Measurements from ENCODE around the gene IFITM1. TPM values are rescaled to one million over a fixed set of nuclear protein-coding genes. Genes with fewer than 3 reads are reported as not detected.
A peak's percentile ranks its signal among the peaks of the same experiment; 100 is the strongest.

The IFITM1 gene
- total and polyA plus RNA-seq, 8 donors = 10.0 to 54.5 (median 26.4) TPM

- Histone ChIP-seq H3K4me3 (no peak overlapping the region), H3K9me3 (no peaks in the 10 kb centered on the region), H3K4me1 (no peaks in the 10 kb centered on the region), H3K27me3 (no peaks in the 10 kb centered on the region), H3K27ac (no peak overlapping the region), H3K36me3 (no peaks in the 10 kb centered on the region)
- FAIRE-seq (no peak), DNase-seq (no peak), ATAC-seq (peak in 2 of 4 donors; percentile 40 to 53)
- WGBS, 2 donors = 72 to 74% methylated on average over 25 of the region's 25 CpGs
- no peak for TF ChIP-seq CTCF (IDR thresholded peaks at IDR 0.05)
- intact Hi-C loops (cut with DNase I) = no loop called here
Measured at GRCh38 chr11:334264-334994, 20.6 kb downstream of the IFITM1 start.

GRCh38 chr11:335779-336658 is 22.2 kb downstream of the IFITM1 start:
- no peaks in the 10 kb centered on the region for H3K4me1 ChIP-seq
- WGBS, 2 donors = 56 to 63% methylated on average over 15 of the region's 15 CpGs
- no peaks in the 10 kb centered on the region for H3K9me3 ChIP-seq
- no peaks in the 10 kb centered on the region for H3K36me3 ChIP-seq
- FAIRE-seq (no peak), ATAC-seq (peak in 3 of 4 donors; percentile 26 to 80 (median 46)), DNase-seq (no peak)
- intact Hi-C loops (cut with DNase I) = no loop called here
- no peaks in the 10 kb centered on the region for H3K27me3 ChIP-seq
- no peak for TF ChIP-seq CTCF (IDR thresholded peaks at IDR 0.05)
- H3K4me3 ChIP-seq = no peak overlapping the region
- H3K27ac ChIP-seq = peak overlapping the region in 2 of 4 donors; percentile 34 to 47

DNA sequence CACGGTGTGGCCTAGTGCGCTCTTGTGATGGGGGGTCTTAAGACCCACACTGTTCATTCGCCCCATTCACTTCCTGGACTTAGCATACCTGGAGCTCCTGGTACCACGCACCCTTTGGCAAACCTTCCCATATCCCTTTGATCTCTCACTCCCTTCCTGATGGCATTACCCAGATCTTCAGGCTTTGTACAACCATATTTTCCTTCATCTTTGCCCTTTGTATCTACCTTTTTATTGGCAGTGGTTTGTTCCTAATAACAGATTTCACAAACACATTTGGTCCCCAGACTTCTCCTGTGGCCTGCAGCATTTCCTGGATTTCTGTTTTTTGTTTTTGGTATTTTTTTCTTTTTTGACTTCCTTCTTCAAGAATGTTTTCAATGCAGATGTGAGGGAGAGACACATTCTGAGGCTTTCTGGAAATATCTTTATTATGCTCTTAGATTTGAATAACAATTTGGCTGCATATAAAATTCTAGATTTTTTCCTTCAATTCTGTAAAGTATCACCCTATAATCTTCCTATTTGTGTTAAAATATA is 22.9 kb downstream of the IFITM1 start:
- 63 to 79% methylated on average over 4 of the region's 4 CpGs for WGBS, 2 donors
- Histone ChIP-seq H3K4me1 (no peaks in the 10 kb centered on the region), H3K36me3 (no peaks in the 10 kb centered on the region), H3K27me3 (no peaks in the 10 kb centered on the region), H3K9me3 (no peaks in the 10 kb centered on the region), H3K4me3 (no peak overlapping the region), H3K27ac (peak overlapping the region in 1 of 4 donors; percentile 34)
- no peak for TF ChIP-seq CTCF (IDR thresholded peaks at IDR 0.05)
- DNase-seq (no peak), FAIRE-seq (no peak), ATAC-seq (peak in 2 of 4 donors; percentile 15 to 26)
- intact Hi-C loops (cut with DNase I) = no loop called here

DNA sequence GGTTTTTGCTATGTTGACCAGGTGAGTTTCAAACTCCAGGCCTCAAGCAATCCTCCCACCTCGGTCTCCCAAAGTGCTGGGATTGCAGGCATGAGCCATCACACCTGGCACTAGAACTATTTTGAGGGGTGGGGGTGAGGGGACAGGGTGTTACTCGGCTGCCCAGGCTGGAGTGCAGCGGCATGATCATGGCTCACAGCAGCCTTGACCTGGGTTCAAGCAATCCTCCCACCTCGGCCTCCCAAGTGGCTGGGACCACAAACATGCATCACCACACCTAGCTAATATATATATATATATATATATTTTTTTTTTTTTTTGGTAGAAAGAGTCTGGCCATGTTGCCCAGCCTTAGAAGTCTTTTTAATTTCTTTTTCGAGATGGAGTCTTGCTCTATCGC is 23.9 kb downstream of the IFITM1 start:
- no peak for DNase-seq
- no peak for ATAC-seq
- Histone ChIP-seq H3K9me3 (no peaks in the 10 kb centered on the region), H3K27ac (no peak overlapping the region), H3K4me3 (no peak overlapping the region), H3K27me3 (no peaks in the 10 kb centered on the region), H3K4me1 (no peaks in the 10 kb centered on the region), H3K36me3 (no peaks in the 10 kb centered on the region)
- intact Hi-C loops (cut with DNase I) = no loop called here
- WGBS, 2 donors = 81 to 87% methylated on average over 6 of the region's 6 CpGs
- no peak for TF ChIP-seq CTCF (IDR thresholded peaks at IDR 0.05)
- FAIRE-seq = no peak
